GM19023 (cell line): ENCODE results near the gene GLRA1.
"Not testable (repeated sequence)": the region's sequence is repeated elsewhere in the genome, so short reads cannot be mapped to it uniquely, and the experiment has no call there.

Experiments used
- ATAC-seq: cut with Tn5 transposase; IDR thresholded peaks from one replicate; pipeline ENCODE4 v1.9.1; 2021; ENCODE audit warnings: mild to moderate bottlenecking, moderate library complexity; ENCODE audit not compliant: unreplicated experiment

GLRA1 gene

GRCh38 chr5:151822141-151822540, 102.5 kb downstream of the GLRA1 start:
- no peak for ATAC-seq

GRCh38 chr5:151820903-151821302, 103.7 kb downstream of the GLRA1 start:
- no peak for ATAC-seq

GRCh38 chr5:151820271-151820670, 104.4 kb downstream of the GLRA1 start:
- no peak for ATAC-seq

- no peak for ATAC-seq
Observed at GRCh38 chr5:151819830-151820229, 104.8 kb downstream of the GLRA1 start.

- no peak for ATAC-seq
Observed at GRCh38 chr5:151815051-151815450, 109.6 kb downstream of the GLRA1 start.

GRCh38 chr5:151812757-151813309, 111.8 kb downstream of the GLRA1 start:
- ATAC-seq: no peak

GRCh38 chr5:151811593-151812321, 112.9 kb downstream of the GLRA1 start:
- ATAC-seq: no peak

- ATAC-seq: no peak
Observed at GRCh38 chr5:151810897-151811296, 113.8 kb downstream of the GLRA1 start.

- ATAC-seq: no peak
Observed at GRCh38 chr5:151810449-151810848, 114.2 kb downstream of the GLRA1 start.

GRCh38 chr5:151808451-151809169, 116.0 kb downstream of the GLRA1 start:
- no peak for ATAC-seq

GRCh38 chr5:151805414-151806223, 119.0 kb downstream of the GLRA1 start:
- no peak for ATAC-seq

- ATAC-seq: no peak
Observed at GRCh38 chr5:151800532-151800931, 124.1 kb downstream of the GLRA1 start.

GRCh38 chr5:151799407-151799806, 125.2 kb downstream of the GLRA1 start:
- no peak for ATAC-seq

- no peak for ATAC-seq
Observed at GRCh38 chr5:151798674-151799073, 126.0 kb downstream of the GLRA1 start.

GRCh38 chr5:151795426-151795825, 129.2 kb downstream of the GLRA1 start:
- ATAC-seq: no peak

- no peak for ATAC-seq
Observed at GRCh38 chr5:151793358-151793757, 131.3 kb downstream of the GLRA1 start.

- no peak for ATAC-seq
Observed at GRCh38 chr5:151787817-151788216, 136.8 kb downstream of the GLRA1 start.

GRCh38 chr5:151786468-151786867, 138.2 kb downstream of the GLRA1 start:
- ATAC-seq: no peak

GRCh38 chr5:151784141-151784540, 140.5 kb downstream of the GLRA1 start:
- ATAC-seq: no peak

- not testable (repeated sequence) for ATAC-seq
Observed at GRCh38 chr5:151783664-151784063, 141.0 kb downstream of the GLRA1 start.

- ATAC-seq: no peak
Observed at GRCh38 chr5:151781201-151781600, 143.4 kb downstream of the GLRA1 start.
